Uterus (tissue), 2 donors: Measurements from ENCODE around the gene CCR5.
"Not testable (repeated sequence)": the region's sequence is repeated elsewhere in the genome, so short reads cannot be mapped to it uniquely, and the experiment has no call there.

ENCODE experiments used
- CTCF ChIP-seq, 4 experiments: fragments of 200-600 bp in 2 of 4; fragments of 450-650 bp in 2 of 4; sonication (generic) in 2 of 4; IDR thresholded peaks; one replicate each; pipeline ENCODE4 v1.5.1; 2016 to 2019; ENCODE audit warnings: antibody characterized with exemption in 4 of 4, mild to moderate bottlenecking in 2 of 4, moderate library complexity in 1 of 4
- POLR2A ChIP-seq, 2 donors: fragments of 450-650 bp; IDR thresholded peaks; one replicate each; pipeline ENCODE4 v1.6.1; 2016; ENCODE audit warnings: antibody characterized with exemption in 2 of 2, mild to moderate bottlenecking in 1 of 2, moderate library complexity in 1 of 2

- not testable (repeated sequence) for TF ChIP-seq CTCF, POLR2A (IDR thresholded peaks at IDR 0.05)
These were observed 32.2 kb downstream of the CCR5 start for GRCh38 chr3:46402902-46403301.
